Kasumi-1 (cell line): ENCODE results near the gene CFAP92.

ENCODE experiments used
- DNase-seq, 2 experiments: peaks; one replicate each; lab custom pipeline; 2025; lab: John Stamatoyannopoulos, UW

Gene CFAP92

GRCh38 chr3:128864849-128865804 is 128.7 kb downstream of the CFAP92 start:
- DNase-seq: peak; percentile 76 to 77

DNA sequence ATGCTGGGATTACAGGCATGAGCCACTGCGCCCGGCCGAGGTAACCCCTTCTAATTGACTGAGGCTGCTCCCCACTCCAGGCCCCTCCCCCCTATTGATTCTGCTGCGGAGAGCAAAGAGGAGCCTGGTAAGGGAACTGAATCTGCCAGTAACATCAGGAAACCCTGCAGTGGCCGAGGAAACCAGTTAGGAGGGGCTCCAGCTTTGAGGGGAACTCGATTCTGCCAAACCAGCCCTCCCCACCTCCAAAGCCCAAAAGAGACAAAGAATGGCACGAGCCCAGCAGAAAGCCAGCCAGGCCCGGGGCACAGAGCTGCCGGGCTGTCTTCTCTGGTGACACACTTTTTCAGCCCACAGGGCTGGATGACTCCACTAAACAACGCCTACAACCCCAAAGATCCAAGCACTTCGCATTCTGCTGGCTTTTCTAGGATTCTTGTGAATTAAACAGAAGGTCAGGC is 129.5 kb downstream of the CFAP92 start:
- peak; percentile 76 to 88 for DNase-seq

- peak in 1 of 2 experiments; percentile 6 for DNase-seq
Observed at GRCh38 chr3:128863560-128863959, 130.3 kb downstream of the CFAP92 start.

DNA sequence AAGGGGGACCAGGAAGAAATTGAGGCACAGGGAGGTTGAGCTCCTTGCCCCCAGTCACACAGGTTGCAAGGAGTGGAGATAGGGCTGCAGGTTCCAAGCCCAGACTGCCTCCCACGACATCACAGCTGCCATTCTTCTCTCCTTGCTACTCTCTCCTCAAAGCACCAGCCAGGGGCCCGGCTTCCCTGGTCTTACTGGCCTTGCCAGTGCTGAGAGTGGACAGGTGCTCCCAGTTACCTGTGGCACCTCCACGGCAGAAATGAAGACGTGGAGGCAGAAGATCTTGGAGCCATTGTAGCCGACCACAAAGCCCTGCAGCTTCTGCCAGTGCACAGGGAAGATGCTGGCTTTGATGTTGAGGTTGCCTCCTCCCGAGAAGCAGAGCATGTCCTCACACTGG is 132.4 kb downstream of the CFAP92 start:
- DNase-seq: no peak
